IMR-90 (cell line): ENCODE measurements around the gene ANKRD13B.

ENCODE experiments used
- CHD1 ChIP-seq: IDR thresholded peaks from 2 replicates; pipeline ENCODE4 v1.6.1; 2012; ENCODE audit warnings: low read depth, low read length, improper control_type of control experiment
- MAFK ChIP-seq: IDR thresholded peaks from 2 replicates; pipeline ENCODE4 v1.6.1; 2012; ENCODE audit warnings: low read depth, low read length, improper control_type of control experiment
- MXI1 ChIP-seq: IDR thresholded peaks from 2 replicates; pipeline ENCODE4 v1.6.1; 2012; ENCODE audit warnings: low read depth, mild to moderate bottlenecking, low read length, moderate library complexity, borderline replicate concordance
- POLR2A ChIP-seq: IDR thresholded peaks from 2 replicates; pipeline ENCODE4 v1.6.1; 2012; ENCODE audit warnings: mild to moderate bottlenecking, low read depth, low read length
- TF ChIP-seq, protein P1 (sequence below): conservative IDR thresholded peaks from 2 replicates; pipeline ENCODE4 v1.5.1; 2012; ENCODE audit warnings: mild to moderate bottlenecking, low read depth, low read length, improper control_type of control experiment

- TF ChIP-seq, protein P1, sequence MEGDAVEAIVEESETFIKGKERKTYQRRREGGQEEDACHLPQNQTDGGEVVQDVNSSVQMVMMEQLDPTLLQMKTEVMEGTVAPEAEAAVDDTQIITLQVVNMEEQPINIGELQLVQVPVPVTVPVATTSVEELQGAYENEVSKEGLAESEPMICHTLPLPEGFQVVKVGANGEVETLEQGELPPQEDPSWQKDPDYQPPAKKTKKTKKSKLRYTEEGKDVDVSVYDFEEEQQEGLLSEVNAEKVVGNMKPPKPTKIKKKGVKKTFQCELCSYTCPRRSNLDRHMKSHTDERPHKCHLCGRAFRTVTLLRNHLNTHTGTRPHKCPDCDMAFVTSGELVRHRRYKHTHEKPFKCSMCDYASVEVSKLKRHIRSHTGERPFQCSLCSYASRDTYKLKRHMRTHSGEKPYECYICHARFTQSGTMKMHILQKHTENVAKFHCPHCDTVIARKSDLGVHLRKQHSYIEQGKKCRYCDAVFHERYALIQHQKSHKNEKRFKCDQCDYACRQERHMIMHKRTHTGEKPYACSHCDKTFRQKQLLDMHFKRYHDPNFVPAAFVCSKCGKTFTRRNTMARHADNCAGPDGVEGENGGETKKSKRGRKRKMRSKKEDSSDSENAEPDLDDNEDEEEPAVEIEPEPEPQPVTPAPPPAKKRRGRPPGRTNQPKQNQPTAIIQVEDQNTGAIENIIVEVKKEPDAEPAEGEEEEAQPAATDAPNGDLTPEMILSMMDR, result no peak
- TF ChIP-seq POLR2A, result no peak
- TF ChIP-seq CHD1, result no peak
- TF ChIP-seq MXI1, result no peak
- no peak for TF ChIP-seq MAFK
These were observed 22.8 kb downstream of the ANKRD13B start for GRCh38 chr17:29615492-29616299.
